A549 treated with dexamethasone at 1 μM for 4 hours (cell line): ENCODE results near the gene MTPN. TPM values are rescaled to one million over a fixed set of nuclear protein-coding genes. Genes with fewer than 3 reads are reported as not detected.

Source experiments
- total RNA-seq: library from RNA; stranded (reverse); fragments of 200-300 nt; extraction: Qiagen RNA extraction; gene quantifications from 5 replicates; pipeline ENCODE4 v1.2.3, GENCODE V29; 2022

The MTPN gene, protein sequence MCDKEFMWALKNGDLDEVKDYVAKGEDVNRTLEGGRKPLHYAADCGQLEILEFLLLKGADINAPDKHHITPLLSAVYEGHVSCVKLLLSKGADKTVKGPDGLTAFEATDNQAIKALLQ
- total RNA-seq, result 102 to 138 TPM (median 124 TPM) in 5 replicates

DNA sequence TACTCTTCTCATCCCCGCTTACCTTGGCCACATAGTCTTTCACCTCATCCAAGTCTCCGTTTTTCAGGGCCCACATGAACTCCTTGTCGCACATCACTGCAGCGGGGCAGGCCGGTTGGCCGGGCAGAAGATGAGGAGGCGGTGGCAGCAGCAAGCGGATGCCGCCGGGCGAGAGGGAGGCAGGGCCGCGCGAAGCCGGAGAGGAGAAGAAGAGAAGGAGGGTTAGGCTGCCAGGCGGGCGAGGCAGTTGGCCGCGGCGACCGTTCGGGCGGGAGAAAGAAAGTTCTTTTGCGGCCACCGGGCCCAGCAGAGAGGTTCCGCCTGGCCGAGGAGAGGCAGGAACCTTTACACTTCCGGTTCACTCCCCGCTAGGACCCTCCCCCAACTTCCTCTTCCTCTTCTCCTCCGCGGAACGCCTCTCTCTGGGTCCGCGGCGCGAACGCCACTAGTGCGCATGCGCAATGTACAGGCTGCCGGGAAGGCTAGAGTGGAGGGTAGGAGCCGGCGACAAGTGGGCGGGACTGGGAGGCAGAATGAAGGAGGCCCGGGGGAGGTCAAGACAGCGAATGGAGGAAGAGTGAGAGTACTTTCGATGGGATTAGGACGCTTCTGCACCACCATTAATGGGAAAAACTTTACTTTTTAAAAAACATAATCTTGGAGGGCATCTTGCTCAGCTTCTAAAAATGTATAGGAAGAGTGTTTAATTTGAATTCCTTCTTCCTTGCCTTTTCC lies at the start of gene MTPN:
Gene MTPN, minus strand, starts transcription at position 353 of the 735 bp plus-strand sequence. Its CDS starts 259 bp downstream, at position 94.

Other genes starting within 250 kb of the MTPN start
- gene SLC13A4, start 249.2 kb downstream of the MTPN start, total RNA-seq, result 0.13 to 0.22 TPM in 2 of 5 replicates, not detected in the others
- 0.05 to 0.15 TPM (median 0.09 TPM) in 4 of 5 replicates, not detected in the other for gene FAM180A, start 228.5 kb downstream of the MTPN start, total RNA-seq